ENCODE results near the gene THBD.
"Not testable (repeated sequence)": the region's sequence is repeated elsewhere in the genome, so short reads cannot be mapped to it uniquely, and the experiment has no call there.

Gene THBD

GRCh38 chr20:23037017-23037481 lies 12.4 kb downstream of the THBD start:
- DNase-seq (ENCODE audit: low read depth in 1 of 2, low spot score in 1 of 2), result no peak

DNA sequence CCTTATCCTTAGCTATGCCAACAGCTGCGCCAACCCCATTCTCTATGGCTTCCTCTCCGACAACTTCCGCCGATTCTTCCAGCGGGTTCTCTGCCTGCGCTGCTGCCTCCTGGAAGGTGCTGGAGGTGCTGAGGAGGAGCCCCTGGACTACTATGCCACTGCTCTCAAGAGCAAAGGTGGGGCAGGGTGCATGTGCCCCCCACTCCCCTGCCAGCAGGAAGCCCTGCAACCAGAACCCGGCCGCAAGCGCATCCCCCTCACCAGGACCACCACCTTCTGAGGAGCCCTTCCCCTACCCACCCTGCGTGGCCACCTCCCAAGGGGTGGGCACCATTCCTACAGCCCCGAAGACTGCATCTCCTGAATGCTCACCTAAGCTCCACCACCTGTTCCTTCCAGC lies 13.1 kb downstream of the THBD start:
- DNase-seq (ENCODE audit: low read depth in 1 of 2, low spot score in 1 of 2), result no peak

DNA sequence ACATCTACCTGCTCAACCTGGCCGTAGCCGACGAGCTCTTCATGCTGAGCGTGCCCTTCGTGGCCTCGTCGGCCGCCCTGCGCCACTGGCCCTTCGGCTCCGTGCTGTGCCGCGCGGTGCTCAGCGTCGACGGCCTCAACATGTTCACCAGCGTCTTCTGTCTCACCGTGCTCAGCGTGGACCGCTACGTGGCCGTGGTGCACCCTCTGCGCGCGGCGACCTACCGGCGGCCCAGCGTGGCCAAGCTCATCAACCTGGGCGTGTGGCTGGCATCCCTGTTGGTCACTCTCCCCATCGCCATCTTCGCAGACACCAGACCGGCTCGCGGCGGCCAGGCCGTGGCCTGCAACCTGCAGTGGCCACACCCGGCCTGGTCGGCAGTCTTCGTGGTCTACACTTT lies 13.7 kb downstream of the THBD start:
- no peak for DNase-seq (ENCODE audit: low read depth in 1 of 2, low spot score in 1 of 2)

DNA sequence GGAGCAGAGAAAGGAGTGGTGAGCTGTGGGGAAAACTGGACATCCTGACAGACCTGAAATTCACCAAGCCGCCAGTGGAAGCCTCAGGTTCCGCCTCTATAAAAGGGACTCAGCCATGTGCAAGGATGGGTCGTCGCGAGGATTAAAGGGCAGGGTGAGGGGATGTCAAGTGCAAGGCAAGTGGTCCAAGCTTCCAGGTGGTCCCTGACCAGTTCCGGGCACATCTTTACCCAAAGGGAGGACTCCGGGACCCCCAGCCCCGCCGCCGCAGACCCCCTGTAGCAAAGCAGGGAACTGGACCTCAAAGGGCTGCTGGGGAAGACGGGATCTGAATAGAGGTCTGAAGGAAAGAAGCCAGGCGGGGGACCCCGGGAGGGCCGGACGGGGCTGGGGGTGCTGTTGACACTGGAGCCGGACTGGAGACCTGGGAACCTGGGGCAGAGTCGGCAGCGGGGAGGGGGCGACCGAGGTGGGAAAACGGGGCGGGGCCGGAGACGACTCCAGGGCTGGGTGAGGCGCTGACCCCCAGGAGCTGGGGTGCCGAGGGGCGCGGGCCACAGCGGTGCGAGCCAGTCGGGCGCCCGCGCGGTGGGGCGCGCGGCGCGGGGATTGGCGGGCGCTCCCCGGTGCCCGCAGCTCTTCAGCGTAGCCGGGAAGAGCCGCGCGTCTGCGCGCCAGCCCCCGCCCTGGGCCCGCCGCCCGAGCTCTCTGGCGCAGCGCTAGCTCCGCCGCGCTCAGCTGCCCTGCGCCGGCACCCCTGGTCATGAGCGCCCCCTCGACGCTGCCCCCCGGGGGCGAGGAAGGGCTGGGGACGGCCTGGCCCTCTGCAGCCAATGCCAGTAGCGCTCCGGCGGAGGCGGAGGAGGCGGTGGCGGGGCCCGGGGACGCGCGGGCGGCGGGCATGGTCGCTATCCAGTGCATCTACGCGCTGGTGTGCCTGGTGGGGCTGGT lies 14.5 kb downstream of the THBD start, which contains the start of gene SSTR4:
Gene SSTR4, plus strand, starts transcription at position 592 of the 951 bp plus-strand sequence. Its CDS starts 172 bp downstream, at position 764.
- no peak for DNase-seq (ENCODE audit: low read depth in 1 of 2, low spot score in 1 of 2)

DNA sequence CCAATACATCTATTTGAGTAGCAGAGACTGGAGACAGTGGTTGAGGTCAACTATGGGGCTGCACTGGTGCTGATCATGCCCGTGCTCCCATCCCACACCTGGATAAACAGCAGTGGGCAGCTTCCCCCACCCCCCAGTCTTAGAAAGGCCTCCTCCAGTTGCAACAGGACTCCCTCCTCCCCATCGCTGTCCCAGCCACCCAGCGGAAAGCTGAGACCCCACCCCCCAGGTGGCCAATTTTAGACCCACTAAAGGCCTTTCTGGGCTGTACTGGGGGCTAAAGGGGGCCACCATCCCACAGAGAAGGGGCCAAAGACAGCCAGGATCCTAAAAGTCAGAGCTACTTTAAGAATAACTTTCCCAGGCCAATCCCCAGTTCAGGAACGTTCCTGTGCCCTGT lies 15.6 kb downstream of the THBD start:
- no peak for DNase-seq (ENCODE audit: low read depth in 1 of 2, low spot score in 1 of 2)

DNA sequence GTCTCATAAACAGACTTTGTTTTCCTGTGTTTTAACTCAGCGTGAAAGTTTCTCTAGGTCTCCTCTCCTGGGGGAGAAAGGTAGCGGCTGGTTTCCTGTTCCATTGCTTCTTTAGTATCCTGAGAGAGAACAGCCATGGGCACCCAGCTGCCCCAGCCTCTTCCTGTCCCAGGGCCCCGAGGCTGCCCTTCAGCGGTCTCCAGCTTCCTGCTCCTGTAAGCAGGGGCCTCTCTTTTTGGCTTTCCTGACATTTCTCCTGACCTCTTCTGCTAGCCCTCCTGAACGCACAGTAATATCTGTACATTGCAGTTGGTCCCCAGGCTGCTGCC lies 16.8 kb downstream of the THBD start:
- no peak for DNase-seq (ENCODE audit: low read depth in 1 of 2, low spot score in 1 of 2)

- DNase-seq (ENCODE audit: low read depth in 1 of 2, low spot score in 1 of 2), result no peak
Measured at GRCh38 chr20:23032056-23032749, 17.3 kb downstream of the THBD start.

GRCh38 chr20:23031346-23031745 lies 18.1 kb downstream of the THBD start:
- no peak for DNase-seq (ENCODE audit: low read depth in 1 of 2, low spot score in 1 of 2)

GRCh38 chr20:23029324-23029723 lies 20.1 kb downstream of the THBD start:
- no peak for DNase-seq (ENCODE audit: low read depth in 1 of 2, low spot score in 1 of 2)

- no peak for DNase-seq (ENCODE audit: low read depth in 1 of 2, low spot score in 1 of 2)
Measured at GRCh38 chr20:23028392-23028791, 21.1 kb downstream of the THBD start.

GRCh38 chr20:23027721-23028120 lies 21.8 kb downstream of the THBD start:
- DNase-seq (ENCODE audit: low read depth in 1 of 2, low spot score in 1 of 2), result no peak

DNA sequence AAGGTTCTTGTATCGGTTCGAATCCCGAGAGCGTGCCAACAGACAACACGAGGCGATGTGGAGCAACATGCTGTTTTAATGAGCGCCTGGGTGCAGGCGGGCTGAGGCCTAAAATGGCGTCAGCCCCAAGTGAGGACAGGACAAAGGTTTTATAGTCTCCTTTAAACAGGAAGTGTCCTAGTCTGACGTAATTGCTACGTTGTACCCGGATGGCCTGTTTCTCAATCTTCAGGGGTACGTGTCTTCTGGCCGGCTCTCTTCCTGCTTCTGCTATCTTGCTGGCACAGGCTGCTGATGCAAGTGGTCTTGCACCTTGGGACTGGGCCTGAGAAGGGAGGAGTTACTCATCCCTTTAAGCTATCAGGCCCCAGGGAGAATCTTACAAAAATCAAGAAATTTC lies 24.0 kb downstream of the THBD start:
- DNase-seq (ENCODE audit: low read depth in 1 of 2, low spot score in 1 of 2), result not testable (repeated sequence)

DNA sequence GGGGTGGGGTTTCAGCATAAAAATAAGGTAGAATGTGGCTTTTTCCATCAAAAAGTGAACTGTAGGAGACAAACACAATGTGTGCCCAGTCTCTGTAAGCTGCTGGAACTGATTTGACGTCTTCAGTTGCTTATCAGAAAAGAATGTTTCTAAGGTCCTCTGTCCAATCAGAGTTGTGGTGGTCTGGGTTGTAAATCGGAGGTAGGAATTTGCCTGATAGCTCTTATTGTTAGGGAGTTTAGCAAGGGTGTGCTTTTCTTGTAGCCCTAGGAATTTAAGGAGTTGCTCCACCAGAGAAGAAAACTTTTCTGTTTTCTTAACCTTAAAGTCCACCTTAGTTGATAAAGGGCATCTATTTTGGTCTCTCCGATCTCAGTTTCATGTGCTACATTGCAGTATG lies 24.8 kb downstream of the THBD start:
- DNase-seq (ENCODE audit: low read depth in 1 of 2, low spot score in 1 of 2), result no peak

- no peak for DNase-seq (ENCODE audit: low read depth in 1 of 2, low spot score in 1 of 2)
Measured at GRCh38 chr20:23023621-23024177, 25.8 kb downstream of the THBD start.

- no peak for DNase-seq (ENCODE audit: low read depth in 1 of 2, low spot score in 1 of 2)
Measured at GRCh38 chr20:23022849-23023248, 26.6 kb downstream of the THBD start.

- no peak for DNase-seq (ENCODE audit: low read depth in 1 of 2, low spot score in 1 of 2)
Measured at GRCh38 chr20:23021951-23022350, 27.5 kb downstream of the THBD start.

DNA sequence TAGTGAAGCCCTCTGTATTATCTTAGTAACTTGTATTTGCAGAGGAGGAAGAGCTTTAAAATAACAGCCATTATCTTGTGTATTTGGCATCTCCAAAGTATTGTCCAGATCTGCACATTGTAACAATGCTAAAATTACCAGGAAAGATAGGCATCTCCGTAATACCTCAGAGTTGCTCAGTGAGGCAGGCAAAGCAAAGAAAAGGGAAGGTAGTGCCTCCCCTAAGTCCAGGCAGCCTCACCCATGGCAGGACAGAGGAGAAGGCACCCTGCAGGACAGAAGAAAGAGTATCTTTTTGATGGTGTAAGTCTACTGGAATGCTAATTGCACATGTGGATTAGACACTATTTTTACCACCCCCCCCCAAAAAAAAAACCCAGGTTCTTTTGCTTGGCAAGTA lies 27.9 kb downstream of the THBD start:
- no peak for DNase-seq (ENCODE audit: low read depth in 1 of 2, low spot score in 1 of 2)

DNA sequence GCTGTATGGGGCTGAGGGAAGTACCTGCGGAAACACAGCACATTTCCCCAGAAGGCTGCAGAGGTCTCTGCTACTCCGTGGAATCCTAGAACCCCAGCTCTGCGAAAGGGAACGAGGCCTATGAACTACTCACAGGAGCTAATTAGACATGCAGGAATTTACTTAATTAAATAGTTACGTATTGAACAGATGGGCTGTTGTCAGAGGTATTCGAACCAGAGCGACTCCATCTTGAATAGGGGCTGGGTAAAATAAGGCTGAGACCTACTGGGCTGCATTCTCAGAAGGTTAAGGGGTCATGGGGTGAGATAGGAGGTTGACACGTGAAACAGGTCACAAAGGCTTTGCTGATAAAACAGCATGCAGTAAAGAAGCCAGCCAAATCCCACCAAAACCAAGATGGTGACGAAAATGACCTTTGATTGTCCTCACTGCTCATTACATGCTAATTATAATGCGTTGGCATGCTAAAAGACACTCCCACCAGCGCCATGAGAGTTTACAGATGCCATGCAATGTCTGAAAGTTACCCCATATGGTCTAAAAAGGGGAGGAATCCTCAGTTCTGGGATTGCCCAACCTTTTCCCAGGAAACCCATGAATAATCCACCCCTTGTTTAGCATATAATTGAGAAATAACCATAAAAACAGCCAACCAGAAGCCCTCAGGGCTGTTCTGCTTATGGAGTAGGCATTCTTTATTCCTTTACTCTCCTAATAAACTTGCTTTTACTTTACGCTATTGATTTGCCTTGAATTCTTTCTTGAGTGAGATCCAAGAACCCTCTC lies 29.0 kb downstream of the THBD start:
- no peak for DNase-seq (ENCODE audit: low read depth in 1 of 2, low spot score in 1 of 2)

- DNase-seq (ENCODE audit: low read depth in 1 of 2, low spot score in 1 of 2), result no peak
Measured at GRCh38 chr20:23019403-23019802, 30.1 kb downstream of the THBD start.

GRCh38 chr20:23018941-23019340 lies 30.5 kb downstream of the THBD start:
- no peak for DNase-seq (ENCODE audit: low read depth in 1 of 2, low spot score in 1 of 2)

DNA sequence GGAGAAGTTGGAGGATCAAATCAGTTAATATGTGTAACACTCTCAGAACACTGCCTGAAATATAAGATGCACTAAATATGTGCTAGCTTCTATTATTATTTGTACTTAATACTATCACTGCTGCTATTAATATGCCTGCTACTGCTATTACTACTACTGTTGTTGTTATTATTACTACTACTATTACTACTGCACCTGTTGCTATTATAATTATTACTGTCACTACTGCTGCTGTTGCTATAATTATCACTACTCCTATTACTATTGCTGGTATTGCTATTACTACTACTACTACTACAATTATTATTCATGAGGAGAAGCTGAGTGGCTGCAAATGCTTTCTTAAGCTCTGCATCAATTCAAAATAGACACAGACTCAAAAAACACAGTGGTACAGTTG lies 31.0 kb downstream of the THBD start:
- no peak for DNase-seq (ENCODE audit: low read depth in 1 of 2, low spot score in 1 of 2)

Measured in activated T-helper 1 cell treated with anti-CD3 and anti-CD28 coated beads, Interleukin-2, amount 50 U/mL, for 16 hours (primary cell).